Measurements from ENCODE around the gene SLMAP.

Gene SLMAP

DNA sequence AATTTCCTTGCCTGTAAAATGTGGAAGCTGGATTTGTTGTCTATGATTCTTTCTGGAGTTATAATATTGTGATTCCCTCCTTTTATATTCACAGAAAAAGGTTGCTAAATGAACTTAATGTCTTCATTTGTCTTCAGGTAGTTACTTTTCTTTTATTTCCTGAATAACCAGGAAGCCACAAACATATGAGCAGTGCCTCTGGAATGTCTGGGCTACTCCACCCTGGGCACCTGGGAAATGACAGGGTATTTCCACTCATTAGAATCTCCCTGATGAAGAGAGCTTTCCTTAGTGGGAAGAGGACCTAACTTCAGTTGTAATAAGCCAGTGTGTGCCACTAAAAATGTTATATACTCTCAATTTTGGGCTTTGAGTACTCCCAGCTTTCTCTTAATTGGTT lies 3.8 kb upstream of the SLMAP start:
- no peak for DNase-seq

DNA sequence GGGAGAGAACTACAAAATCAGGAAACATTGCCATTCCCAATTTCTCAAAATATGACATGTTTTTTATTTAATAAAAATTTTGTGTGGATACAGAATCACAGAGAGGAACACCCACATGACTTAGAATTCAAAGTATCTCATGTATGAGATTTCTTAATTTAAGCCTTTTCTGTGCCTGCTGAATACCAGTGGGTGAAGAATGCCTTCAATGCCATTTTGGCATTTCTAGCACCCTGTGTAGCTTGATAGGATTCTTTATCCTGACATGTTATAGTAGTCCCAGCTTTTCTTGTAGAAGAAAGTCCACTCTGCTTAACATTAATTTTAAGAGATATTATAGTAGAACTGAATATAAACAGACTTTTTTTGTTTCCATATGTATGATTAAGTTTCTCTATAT lies 3.1 kb upstream of the SLMAP start:
- no peak for DNase-seq

DNA sequence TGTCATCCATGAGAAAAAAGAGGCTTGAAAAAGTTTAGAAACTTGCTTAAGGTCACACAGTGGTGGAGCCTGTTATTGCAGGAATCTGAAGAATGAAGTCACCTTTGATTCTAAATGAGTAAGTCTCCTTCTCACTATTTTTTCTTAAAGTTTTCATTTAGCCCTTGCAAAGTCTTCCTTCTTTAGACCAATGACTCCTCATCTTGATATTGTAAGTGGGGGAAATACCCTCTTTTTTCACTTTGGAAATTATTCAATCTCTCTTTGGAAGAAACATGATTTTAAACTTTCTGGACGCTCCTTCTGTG lies 787 bp upstream of the SLMAP start:
- no peak for DNase-seq

DNA sequence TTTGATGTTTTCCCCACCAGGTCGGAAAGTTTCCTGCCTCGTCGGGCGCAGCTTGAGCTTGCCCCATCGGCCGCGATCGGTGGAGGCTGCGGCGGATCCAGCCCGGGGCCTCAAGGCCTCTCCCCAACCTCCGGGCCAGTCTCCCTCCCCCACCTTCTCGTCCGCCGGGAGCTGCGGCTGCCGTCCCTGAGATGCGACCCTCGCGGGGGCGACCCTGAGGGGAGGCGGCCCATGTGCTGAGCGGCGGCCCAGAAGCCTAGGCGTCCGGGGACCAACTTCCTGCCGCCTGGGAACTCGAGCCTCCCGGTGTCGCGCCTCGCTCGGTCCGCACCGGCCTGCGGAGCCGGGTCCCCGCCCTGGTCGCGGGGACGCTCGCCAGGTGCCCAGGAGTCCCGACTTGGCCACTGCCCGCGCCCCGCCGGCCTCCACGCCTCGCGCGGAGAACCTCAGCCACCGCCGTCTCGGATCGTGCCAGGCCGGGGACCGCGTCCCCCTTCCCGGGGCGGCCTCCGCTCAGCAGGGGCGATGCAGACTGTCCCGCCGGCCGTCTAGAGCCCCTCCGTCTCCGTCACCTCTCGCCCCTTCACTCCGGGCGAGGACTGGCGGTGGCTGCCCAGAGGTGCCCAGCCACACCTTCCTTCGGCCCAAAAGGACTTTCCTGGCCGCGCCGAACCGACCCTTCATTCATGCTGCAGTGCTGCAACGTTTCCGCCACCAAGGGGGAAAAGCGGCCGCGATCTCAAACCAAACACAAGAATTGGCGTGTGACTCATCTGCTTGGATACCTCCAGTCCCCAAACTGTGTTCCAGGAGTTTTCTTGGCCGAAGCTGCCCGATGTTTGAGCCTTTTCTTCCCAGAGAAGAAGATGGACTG lies 656 bp downstream of the SLMAP start:
- peak; percentile 16 for DNase-seq

DNA sequence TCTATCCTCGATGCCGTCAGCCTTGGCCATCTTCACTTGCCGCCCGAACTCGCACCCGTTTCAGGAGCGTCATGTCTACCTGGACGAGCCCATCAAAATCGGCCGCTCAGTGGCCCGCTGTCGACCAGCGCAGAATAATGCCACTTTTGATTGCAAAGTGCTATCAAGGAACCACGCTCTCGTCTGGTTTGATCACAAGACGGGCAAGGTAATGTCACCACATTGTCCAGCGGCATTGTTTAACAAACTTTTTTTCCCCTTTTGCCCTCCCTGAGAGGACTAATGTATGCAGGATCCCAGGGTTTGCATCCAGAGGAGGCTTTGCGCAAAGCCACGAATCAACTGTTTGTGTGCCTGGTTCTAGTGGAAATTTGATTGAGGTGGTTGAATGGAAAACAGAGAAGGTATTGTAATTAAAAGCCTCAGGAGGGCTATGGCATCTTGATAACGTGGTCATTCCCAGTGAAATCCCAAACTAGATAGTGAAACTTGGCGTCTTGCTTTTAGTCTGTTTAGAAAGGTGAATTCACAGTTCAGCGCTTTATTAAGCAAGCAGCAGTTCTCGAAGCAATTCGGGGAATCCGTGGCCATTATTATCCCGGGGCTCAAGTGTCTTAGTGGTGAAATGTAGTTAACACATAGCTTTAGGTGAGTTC lies 1.7 kb downstream of the SLMAP start:
- no peak for DNase-seq

DNA sequence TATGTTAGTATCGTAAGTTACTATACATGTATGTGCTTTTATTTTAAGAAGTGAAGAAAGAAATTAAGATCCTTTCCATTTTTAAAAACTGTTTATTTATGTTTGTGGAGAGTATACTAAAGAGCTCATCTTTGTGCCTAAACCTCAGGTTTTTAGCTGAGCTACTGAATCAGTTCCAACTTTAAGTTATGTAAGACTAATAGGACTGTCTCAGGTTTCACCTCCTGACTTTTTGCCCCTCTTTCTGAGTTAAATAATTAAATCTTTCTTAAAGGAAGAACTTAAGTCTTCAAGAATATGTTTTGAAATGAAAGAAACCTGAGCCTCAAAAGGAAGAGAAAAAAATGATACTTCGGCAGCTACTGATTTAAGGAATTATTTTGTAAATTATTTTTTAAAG lies 2.6 kb downstream of the SLMAP start:
- DNase-seq, result no peak

DNA sequence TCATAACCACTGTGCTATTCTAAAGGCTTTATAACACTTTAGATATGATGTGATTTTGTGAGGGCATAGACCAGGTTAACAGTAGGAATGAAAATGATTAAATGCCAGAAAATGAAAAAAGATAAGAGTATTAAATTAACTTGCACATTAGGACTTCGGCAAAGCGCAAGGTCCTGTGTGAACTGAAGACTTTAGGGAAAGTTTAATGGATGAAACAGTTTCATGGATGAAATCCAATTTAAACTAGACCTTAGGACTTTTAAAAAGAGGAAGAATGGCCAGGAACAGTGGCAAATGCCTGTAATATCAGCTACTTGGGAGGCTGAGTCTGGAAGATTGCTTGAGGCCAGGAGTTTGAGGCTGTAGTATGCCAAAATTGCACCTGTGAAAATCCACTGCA lies 8.7 kb downstream of the SLMAP start:
- no peak for DNase-seq

DNA sequence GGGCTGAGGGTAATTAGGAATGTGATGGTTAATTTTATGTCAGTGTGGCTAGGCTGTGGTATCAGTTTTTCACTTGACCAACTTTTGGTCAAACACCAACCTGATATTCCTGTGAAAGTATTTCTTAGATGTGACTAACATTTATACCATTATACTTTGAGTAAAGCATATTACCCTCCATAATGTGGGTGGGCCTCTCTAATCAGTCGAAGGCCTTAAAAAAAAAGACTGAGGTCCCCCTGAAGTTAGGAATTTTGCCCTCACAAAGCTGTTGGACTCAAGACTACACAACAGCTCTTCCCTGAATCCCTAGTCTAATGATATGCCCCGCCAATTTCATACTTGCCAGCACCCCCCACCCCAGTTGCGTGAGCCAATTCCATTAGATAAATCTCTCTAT lies 12.5 kb downstream of the SLMAP start:
- no peak for DNase-seq

DNA sequence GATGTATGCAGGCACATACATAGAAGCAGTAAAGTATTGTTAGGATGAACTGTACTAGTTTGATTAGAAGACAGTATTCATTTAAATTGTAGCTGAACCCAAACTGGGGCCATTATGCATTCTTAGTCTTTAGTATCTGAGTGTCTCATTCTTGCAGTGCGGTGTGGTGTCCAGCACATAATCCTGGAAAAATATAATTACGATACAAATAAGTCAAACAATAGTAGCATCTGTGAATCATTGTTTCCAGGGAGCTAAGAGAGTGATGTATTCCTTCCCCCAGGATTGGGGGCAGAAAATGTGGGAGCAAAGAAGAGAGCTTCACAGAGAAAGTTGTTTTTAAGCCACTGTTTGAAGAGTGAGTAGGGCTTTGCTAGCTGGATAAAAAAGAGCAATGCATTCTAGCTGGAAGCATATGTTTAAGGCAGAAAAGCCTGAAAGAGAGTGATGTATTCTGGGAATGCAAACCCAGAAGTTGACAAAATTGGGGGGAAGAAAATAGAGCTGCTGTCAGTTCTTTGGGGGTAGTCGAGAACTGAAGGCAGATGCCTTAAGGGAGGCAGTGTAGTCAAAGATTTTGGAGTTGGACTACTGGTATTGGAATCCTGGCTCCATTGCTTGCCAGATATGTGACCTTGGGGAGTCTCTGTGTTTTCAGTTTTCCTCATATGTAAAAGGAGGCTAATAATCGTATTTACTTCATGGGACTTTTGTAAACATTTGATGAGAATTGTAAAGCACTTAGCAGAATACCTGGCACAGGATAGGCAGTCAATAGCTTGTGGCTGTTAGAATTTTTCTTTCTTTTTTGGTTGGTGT lies 14.1 kb downstream of the SLMAP start:
- DNase-seq, result no peak

DNA sequence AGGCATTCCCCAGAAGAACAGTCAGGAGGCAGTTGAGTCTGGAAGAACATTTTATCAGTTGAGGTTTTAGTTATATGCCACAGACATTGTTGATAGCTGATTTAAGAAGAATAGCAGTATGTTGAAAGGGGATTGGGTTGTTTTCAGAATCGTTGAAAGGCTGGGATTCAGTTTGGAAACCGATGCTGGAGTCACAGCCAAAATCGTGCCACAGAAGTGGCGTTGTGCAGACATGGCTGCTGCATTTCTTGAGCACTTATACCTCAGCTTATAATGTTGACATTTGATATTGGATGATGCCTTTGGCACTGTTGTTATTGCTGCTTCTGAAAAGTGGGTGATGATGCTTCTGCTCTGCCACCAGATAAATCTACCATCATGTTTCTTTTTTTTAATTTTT lies 16.1 kb downstream of the SLMAP start:
- DNase-seq, result no peak

DNA sequence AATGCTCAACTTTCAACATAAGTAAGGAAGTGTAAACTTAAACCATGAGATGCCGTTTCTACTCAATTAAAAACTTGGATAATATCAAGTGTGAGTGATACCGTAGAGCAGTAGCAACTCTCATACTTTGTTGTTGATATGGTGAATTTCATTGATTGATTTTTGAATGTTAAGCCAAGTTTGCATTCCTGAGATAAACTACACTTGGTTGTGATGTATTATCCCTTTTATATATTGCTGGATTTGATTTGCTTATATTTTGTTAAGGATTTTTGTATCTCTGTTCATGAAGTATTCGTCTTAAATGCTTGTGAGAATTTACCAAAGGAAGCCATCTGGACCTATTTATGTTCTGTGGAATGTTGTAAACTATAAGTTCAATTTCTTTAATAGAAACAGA lies 21.7 kb downstream of the SLMAP start:
- no peak for DNase-seq

DNA sequence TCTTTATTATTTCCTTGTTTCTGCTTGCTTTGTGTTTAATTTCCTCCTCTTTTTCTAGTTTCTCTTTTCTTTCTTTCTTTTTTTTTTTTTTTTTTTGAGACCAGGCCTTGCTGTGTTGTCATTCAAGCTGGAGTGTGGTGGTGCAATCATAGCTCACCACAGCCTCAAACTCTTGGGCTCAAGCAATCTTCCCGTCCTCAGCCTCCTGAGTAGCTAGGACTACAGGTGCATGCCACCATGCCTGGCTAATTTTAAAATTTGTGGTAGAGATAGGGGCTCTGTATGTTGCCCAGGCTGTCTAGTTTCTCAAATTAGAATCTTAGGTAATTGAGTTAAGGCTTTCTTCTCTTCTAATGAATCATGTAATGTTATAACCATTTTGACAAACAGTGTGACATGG lies 22.4 kb downstream of the SLMAP start:
- DNase-seq, result no peak

DNA sequence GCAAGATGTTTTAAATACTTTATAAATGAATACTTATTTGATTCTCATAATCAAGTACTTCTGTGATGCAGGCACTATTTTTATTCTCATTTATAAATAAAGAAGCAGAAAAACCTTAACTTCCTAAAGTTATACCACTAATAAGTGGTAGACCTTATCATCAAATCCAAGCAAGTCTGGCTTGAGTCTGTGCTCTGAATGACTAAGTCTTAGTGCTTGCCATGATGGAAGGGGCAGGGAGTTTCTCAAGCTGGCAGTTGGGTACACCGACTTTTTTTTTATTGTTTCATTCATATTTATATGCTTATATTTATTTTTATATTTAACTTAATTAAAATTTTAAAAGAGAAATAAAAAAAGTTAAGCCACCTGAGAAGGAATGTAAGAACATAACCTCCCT lies 23.6 kb downstream of the SLMAP start:
- DNase-seq, result no peak

DNA sequence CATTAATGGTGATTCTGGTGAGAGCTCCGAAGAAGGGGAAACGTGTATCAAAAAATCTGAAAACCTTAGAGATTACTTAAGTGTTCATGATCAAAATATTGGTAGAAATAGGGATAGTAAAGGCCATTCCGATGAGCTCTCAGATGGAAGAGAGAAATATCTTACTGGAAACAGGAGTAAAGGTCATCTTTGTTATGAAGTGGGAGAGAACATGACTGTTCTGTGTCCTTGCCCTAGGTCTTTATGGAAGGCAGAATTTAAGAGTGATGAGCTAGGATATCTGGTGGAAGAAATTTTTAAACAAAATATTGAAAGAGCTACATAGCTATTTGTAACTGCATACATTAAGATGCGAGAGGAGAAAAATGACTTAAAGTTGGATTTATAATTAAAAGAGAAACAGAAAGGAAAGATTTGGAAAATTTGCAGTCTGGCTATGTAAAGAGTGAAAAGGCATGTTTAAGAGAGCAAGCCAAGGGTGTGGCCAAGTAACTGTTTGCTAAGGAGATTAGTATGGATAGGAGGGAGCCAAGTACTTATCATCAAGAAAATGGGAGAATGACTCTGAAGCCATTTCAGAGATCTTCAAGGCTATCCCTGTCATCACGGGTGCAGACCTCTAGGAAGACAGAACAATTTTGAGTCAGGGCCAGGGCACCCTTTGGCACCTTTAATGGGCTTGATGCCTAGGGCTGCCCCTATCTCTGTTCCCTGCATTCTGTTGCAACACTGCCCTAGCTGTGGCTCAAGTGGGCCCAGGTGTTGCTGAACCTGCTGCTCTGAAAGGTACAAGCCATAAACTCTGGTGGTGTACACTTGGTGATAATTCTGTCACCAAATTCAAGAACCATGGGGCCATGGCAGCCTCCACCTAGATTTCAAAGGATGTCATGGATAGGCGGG lies 27.3 kb downstream of the SLMAP start:
- no peak for DNase-seq

DNA sequence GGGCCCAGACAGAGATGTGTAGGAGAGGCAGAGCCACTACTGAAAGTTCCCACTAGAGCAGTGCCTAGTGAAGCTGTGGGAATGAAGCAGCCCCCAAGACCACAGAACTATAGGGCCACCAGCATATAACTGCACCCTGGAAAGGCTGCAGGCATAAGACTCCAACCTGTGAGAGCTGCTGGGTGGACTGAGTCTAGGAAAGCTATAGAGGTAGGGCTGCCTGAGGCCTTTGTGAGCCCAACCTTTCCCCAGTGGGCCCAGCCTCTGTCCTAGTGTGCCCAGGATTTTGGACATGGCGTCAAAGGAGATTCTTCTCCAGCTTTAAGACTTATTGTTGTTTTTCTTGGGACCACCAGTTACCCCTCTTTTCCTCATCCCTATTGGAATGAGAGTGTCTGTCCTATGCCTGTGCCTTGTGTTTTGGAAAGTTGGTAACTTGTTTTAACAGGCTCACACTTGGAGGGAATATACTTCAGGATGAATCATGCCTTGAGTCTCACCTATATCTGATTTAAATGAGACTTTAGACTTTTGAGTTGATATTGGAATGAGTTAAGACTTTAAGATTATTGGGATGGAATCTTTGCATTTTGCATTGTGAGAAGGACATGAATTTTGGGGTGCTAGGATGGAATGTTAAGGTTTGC lies 28.1 kb downstream of the SLMAP start:
- no peak for DNase-seq

DNA sequence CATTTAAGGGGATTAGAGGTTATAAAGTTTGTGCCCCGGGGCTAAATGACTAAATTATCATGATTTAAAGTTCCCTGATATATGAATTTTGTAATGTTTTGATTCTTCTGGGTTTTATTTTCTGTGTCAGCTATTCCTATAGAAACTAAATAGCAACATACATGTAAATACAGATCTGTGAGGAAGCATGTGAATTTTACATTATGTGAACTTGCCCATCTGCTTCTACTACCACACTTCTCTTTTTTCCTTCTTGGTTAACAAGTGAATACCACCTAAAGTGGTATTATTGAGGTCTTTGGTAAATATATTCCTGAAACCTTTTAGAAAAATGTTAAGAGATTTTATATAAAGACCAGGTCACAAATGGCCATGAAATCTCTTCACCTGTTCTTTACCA lies 29.3 kb downstream of the SLMAP start:
- DNase-seq, result no peak

DNA sequence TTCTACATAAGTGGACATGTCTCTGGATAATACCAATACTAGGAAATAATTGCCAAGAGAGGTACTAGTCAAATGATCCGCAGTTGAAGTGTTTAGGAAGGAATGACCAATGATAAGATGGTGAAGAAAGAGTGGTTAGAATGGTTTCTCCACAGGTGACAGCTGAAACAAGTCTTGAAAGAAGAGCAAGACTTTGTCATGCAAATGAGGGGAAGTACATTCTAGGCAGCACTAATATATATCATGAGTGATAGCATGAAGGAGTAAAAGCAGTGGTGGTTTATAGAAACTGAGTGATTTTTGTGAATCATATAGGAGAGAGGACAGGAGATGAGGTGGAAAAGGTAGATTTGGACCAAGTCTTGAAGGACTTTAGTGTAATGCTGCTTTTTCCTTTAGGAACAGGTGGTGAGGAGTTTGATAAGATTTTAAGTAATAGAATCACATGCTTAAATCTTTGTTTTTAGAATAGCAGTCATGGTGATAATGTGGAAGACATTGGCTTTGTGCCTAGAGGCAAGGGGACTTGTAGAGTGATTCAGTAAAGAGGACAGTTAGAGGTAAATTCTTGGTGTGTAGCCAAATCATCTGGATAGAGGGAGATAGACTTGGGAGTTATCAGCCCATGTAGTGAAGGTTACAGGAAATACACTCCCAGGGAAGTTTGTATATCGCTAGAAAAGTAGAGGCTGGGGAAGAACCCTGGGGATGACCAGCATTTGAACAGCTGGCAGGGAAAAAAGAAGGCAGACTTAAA lies 31.9 kb downstream of the SLMAP start:
- no peak for DNase-seq

DNA sequence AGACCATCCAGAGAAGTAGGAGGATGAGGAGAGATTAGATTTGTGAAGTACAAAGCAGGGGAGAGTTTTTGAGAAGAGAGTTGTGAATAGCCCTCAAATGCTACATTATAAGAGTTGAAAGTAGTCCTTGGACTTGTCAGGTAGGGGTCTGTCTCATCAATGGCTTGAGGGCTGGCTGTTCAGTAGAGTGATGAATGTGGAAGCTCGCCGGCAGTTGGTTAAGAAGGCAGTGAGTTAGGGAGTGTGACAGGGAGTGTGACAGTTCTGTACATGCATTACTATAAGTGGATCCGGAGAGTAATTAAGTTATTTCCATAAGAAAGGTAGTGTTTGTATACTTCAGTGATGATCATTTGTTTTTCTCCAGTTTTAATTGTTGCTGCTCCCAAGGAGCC lies 32.5 kb downstream of the SLMAP start:
- DNase-seq, result no peak

DNA sequence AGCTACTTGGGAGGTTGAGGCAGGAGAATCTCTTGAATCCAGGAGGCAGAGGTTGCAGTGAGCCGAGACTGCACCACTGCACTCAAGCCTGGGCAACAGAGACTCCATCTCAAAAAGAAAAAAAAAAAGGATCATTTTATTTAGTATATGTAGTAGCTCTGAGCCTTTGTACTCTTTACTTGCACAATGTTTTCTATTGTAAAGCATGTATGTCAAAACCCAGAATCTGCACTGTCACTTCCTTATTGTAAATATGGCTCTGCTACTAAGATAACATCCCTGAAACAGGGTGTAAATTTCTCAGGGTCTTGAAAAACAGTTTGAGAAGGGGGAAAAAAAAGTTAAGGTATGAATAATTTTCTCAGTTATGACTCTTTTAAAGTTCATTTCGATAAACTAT lies 35.1 kb downstream of the SLMAP start:
- DNase-seq, result no peak

DNA sequence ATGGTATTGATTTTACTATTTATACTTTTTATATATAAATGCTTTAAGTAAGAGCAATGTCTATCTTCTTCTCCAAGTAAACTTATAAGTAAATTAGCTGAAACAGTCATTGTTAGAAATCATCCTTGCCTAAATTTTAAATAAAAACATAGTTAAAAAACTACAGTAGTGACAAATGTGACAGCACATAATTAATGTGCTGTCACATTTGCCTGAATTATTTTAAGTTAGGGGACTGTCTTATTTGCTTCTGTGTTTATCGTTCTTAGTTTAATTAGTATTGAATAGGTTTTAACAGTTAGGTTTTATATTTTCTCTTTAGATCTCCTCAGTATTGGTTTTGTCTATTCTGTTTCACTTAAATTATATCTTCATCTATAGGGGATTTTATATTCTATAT lies 36.1 kb downstream of the SLMAP start:
- DNase-seq, result no peak

DNA sequence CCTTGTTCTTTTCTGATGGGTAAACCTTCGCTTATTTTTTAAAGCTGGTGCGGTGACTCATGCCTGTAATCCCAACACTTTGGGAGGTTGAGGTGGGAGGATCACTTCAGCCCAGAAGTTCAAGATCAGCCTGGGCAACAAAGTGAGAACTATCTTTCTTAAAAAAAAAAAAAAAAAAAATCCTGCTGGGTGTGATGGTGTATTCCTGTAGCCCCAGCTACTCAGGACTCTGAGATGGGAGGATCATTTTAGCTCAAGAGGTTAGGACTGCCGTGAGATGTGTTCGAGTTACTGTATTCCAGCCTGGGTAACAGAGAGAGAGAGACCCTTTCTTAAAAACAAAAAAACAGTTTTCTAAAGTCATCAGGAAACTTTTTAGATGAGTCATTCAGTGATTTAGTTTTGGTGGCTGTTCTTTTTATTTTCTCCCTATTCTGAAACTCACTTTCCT lies 37.7 kb downstream of the SLMAP start:
- DNase-seq, result no peak

DNA sequence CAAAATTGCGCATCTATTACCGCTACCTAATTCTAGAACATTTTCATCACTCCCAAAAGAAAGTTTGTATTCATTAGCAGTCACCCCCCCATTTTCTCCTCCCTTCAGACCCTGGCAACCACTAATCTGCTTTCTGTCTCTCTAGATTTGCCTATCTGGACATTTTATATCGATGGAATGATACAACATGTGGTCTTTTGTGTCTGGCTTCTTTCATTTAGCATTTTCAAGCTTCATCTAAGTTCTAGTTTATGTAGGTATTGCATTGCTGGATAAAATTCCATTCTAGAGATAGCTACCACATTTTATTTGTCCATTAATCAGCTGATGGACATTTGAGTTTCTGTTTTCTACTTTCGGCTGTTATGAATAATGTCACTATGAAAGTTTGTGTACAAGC lies 38.4 kb downstream of the SLMAP start:
- DNase-seq, result no peak

All from amniotic stem cell (primary cell).